Activated B cell treated with CpG ODN at 0.5 μM for 24 hours (primary cell): ENCODE measurements around the gene KREMEN2. TPM values are rescaled to one million over a fixed set of nuclear protein-coding genes. Genes with fewer than 3 reads are reported as not detected.
A peak's percentile ranks its signal among the peaks of the same experiment; 100 is the strongest.

Source experiments
- ATAC-seq: fragments of 200-7000 bp; cut with Tn5 transposase; one replicate; pipeline ENCODE4 v1.10.0; 2021; ENCODE audit warnings: low read depth, mild to moderate bottlenecking, moderate library complexity
- CTCF ChIA-PET: fragments of 350-600 bp; sonication (Branson Sonifier 250); formaldehyde crosslinking; loops from one replicate; lab custom pipeline; 2021; ENCODE audit warnings: antibody characterized with exemption; lab: Charles Lee
- POLR2A ChIA-PET: fragments of 350-600 bp; sonication (Branson Sonifier 250); formaldehyde crosslinking; loops from one replicate; lab custom pipeline; 2021; ENCODE audit warnings: antibody characterized with exemption; lab: Charles Lee
- DNase-seq: peaks from one replicate; pipeline ENCODE4 v3.0.0; 2022
- H3K27ac Mint-ChIP-seq: one replicate; pipeline ENCODE4 v1.8.0; 2020; ENCODE audit warnings: mixed read lengths
- H3K27me3 Mint-ChIP-seq: one replicate; pipeline ENCODE4 v1.8.0; 2021; ENCODE audit warnings: mixed read lengths
- H3K36me3 Mint-ChIP-seq: one replicate; pipeline ENCODE4 v1.8.0; 2021; ENCODE audit warnings: low read depth, mixed read lengths
- H3K4me1 Mint-ChIP-seq: one replicate; pipeline ENCODE4 v1.8.0; 2021; ENCODE audit warnings: mixed read lengths
- H3K4me3 Mint-ChIP-seq: one replicate; pipeline ENCODE4 v1.8.0; 2020; ENCODE audit warnings: mild to moderate bottlenecking, mixed read lengths
- H3K9me3 Mint-ChIP-seq: one replicate; pipeline ENCODE4 v1.8.0; 2020; ENCODE audit warnings: mixed read lengths
- intact Hi-C: fragments of 100-400 bp; cut with micrococcal nuclease; formaldehyde crosslinking; loops from one replicate; pipeline ENCODE4 v1.15.1; 2024
- total RNA-seq: library from RNA; stranded (reverse); gene quantifications from 2 replicates; pipeline ENCODE4 v1.2.3, GENCODE V29; 2022
- TF ChIP-seq, protein P1 (sequence below): fragments of 200-600 bp; IDR thresholded peaks from one replicate; pipeline ENCODE4 v1.8.0; 2022; ENCODE audit warnings: antibody characterized with exemption, mild to moderate bottlenecking

Gene KREMEN2
- total RNA-seq, 1 donor from 2014 or later: 1.7 TPM

DNA sequence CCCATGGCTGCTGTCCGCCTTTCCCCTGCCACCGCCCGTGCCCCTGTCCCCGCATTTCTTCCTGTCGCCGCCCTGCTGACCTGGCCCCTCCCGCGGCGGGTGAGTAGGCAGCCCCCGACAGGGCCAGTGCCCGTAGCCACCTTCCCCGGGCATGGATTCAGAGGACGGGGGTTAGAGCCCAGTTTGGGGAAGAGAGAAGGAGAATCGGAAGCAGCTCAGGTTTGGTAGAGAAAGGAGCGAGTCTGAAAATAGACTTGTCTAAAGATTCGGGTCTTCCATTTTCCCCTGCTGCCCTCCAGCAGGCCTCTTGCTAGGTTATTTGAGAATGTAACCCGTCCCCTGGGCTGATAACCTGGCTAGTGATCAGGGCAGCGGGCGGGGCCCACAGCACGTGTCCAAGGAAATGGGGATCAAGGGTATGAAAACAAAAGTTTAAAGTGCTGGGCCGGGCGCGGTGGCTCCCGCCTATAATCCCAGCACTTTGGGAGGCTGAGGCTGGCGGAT lies 40.8 kb downstream of the KREMEN2 start:
- no peaks in the 10 kb centered on the region for H3K36me3 Mint-ChIP-seq
- no peak overlapping the region for H3K27ac Mint-ChIP-seq
- ATAC-seq: no peak
- peak overlapping the region; percentile 65 for H3K4me3 Mint-ChIP-seq
- no peaks in the 10 kb centered on the region for H3K9me3 Mint-ChIP-seq
- ChIA-PET CTCF (interaction anchor here (2.2 to 2.7 kb wide), 3 partner anchors 24 to 125 kb away, joined by 14 to 62 read pairs (median 38); no protein-coding TSS in a partner anchor), POLR2A (interaction anchor here (0.6 to 5.4 kb wide), 3 partner anchors 18 to 1284 kb away, joined by 3 to 40 read pairs (median 3); partner anchors contain the start of genes HCFC1R1 and THOC6)
- no peak for DNase-seq
- intact Hi-C loops: loop anchor here (1.0 kb wide), 3 partner anchors 15 to 22 kb away; partner anchors contain the start of genes THOC6 and TNFRSF12A
- TF ChIP-seq, protein P1, sequence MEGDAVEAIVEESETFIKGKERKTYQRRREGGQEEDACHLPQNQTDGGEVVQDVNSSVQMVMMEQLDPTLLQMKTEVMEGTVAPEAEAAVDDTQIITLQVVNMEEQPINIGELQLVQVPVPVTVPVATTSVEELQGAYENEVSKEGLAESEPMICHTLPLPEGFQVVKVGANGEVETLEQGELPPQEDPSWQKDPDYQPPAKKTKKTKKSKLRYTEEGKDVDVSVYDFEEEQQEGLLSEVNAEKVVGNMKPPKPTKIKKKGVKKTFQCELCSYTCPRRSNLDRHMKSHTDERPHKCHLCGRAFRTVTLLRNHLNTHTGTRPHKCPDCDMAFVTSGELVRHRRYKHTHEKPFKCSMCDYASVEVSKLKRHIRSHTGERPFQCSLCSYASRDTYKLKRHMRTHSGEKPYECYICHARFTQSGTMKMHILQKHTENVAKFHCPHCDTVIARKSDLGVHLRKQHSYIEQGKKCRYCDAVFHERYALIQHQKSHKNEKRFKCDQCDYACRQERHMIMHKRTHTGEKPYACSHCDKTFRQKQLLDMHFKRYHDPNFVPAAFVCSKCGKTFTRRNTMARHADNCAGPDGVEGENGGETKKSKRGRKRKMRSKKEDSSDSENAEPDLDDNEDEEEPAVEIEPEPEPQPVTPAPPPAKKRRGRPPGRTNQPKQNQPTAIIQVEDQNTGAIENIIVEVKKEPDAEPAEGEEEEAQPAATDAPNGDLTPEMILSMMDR: no peak
- peaks cover 8% of the 10 kb centered on the region for H3K27me3 Mint-ChIP-seq
- peaks cover 29% of the 10 kb centered on the region for H3K4me1 Mint-ChIP-seq

- ATAC-seq (no peak), DNase-seq (no peak)
- H3K9me3 Mint-ChIP-seq: no peaks in the 10 kb centered on the region
- H3K27me3 Mint-ChIP-seq: peaks cover 5% of the 10 kb centered on the region
- ChIA-PET POLR2A (interaction anchor here (1.2 to 5.4 kb wide), 5 partner anchors 15 to 27 kb away, joined by 3 to 40 read pairs (median 4); partner anchors contain the start of genes HCFC1R1, PKMYT1 and THOC6), CTCF (interaction anchor here (0.7 to 2.7 kb wide), 3 partner anchors 15 to 21 kb away, joined by 3 to 16 read pairs (median 3); partner anchors contain the start of genes HCFC1R1 and THOC6)
- peaks cover 29% of the 10 kb centered on the region for H3K4me1 Mint-ChIP-seq
- TF ChIP-seq, protein P1: no peak
- intact Hi-C loops: no loop called here
- H3K27ac Mint-ChIP-seq: no peak overlapping the region
- H3K36me3 Mint-ChIP-seq: no peaks in the 10 kb centered on the region
- H3K4me3 Mint-ChIP-seq: peak overlapping the region; percentile 44
Observed at GRCh38 chr16:3007059-3007956, 43.2 kb downstream of the KREMEN2 start.

- Mint-ChIP-seq H3K27ac (no peak overlapping the region), H3K27me3 (peaks cover 11% of the 10 kb centered on the region), H3K36me3 (no peaks in the 10 kb centered on the region), H3K4me1 (peaks cover 32% of the 10 kb centered on the region), H3K9me3 (no peaks in the 10 kb centered on the region), H3K4me3 (no peak overlapping the region)
- ATAC-seq: no peak
- intact Hi-C loops: no loop called here
- ChIA-PET POLR2A (interaction anchor here (1.2 to 5.4 kb wide), 5 partner anchors 15 to 28 kb away, joined by 3 to 40 read pairs (median 4); partner anchors contain the start of genes HCFC1R1, PKMYT1 and THOC6), CTCF (interaction anchor here (0.7 to 2.7 kb wide), 3 partner anchors 14 to 20 kb away, joined by 3 to 16 read pairs (median 3); partner anchors contain the start of genes HCFC1R1 and THOC6)
- TF ChIP-seq, protein P1: no peak
- no peak for DNase-seq
Observed at GRCh38 chr16:3007957-3008689, 44.0 kb downstream of the KREMEN2 start.

DNA sequence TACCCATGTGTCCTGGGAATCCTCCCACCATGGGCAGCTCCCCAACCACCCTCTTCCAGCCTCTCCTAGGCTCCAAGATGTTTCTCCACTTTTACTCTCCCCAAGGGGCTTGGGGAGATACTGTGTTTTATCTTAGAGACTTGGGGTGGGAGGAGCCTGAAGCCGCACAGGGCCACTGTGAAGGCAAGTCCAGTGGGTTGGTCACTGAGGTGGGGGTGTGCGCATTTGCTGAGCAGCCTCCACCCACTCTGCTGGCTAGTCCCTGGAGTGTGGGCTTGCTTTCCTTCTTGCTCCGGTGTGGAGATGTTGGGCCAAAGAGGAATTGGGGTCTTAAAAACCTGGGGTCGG lies 44.6 kb downstream of the KREMEN2 start:
- no peak for ATAC-seq
- intact Hi-C loops: no loop called here
- DNase-seq: no peak
- TF ChIP-seq, protein P1: no peak
- POLR2A ChIA-PET: interaction anchor here (1.3 to 5.4 kb wide), 3 partner anchors 14 to 29 kb away, joined by 3 to 40 read pairs (median 4); partner anchors contain the start of genes HCFC1R1, PKMYT1 and THOC6
- Mint-ChIP-seq H3K36me3 (no peaks in the 10 kb centered on the region), H3K27ac (no peak overlapping the region), H3K27me3 (peaks cover 11% of the 10 kb centered on the region), H3K9me3 (no peaks in the 10 kb centered on the region), H3K4me1 (peaks cover 32% of the 10 kb centered on the region), H3K4me3 (no peak overlapping the region)
- CTCF ChIA-PET: interaction anchor here (2.7 kb wide), 1 partner anchor 19 kb away, joined by 16 read pairs; no protein-coding TSS in a partner anchor
